H7 (cell line): ENCODE results near the gene IFITM10. TPM values are rescaled to one million over a fixed set of nuclear protein-coding genes. Genes with fewer than 3 reads are reported as not detected.
"Not testable (repeated sequence)": the region's sequence is repeated elsewhere in the genome, so short reads cannot be mapped to it uniquely, and the experiment has no call there.

ENCODE experiments used
- DNase-seq: peaks from one replicate; pipeline ENCODE4 v3.0.0; 2012
- H3K27me3 ChIP-seq: 2 replicates; pipeline ENCODE4 v1.6.0; 2011; ENCODE audit warnings: mild to moderate bottlenecking, low read length; ENCODE audit not compliant: control insufficient read depth, insufficient read depth
- H3K36me3 ChIP-seq: replicated peaks from 2 replicates; pipeline ENCODE4 v1.5.1; 2011; ENCODE audit warnings: low read length; ENCODE audit not compliant: control insufficient read depth, insufficient read depth
- H3K4me3 ChIP-seq: 2 replicates; pipeline ENCODE4 v1.5.1; 2011; ENCODE audit warnings: low read depth, mild to moderate bottlenecking, control low read depth, low read length, moderate library complexity; ENCODE audit not compliant: insufficient read depth
- total RNA-seq: library from RNA; depleted of rRNA; stranded (reverse); fragments of >200 nt; shearing (Covaris generic); gene quantifications from 2 replicates; pipeline ENCODE4 v1.2.3, GENCODE V29; 2014

IFITM10 gene
- total RNA-seq, 1 experiment from 2014 or later: 0.42 TPM

DNA sequence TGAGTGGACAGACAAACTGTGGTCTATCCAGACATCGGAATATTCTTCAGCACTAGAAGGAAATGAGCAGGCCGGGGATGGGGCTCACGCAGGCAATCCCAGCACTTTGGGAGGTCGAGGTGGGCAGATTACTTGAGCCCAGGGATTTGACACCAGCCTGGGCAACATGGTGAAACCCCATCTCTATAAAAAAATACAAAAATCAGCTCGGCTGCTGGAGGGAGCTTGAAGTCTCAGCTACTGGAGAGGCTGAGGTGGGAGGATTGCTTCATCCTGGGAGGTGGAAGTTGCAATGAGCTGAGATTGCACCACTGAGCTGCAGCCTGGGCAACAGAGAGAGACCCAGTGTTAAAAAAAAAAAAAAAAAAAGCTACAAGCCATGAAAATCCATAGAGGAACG is 21.3 kb upstream of the IFITM10 start:
- no peaks in the 10 kb centered on the region; the same call in 1 of the 2 replicates for H3K27me3 ChIP-seq
- H3K4me3 ChIP-seq: no peak overlapping the region
- H3K36me3 ChIP-seq: no peaks in the 10 kb centered on the region
- no peak for DNase-seq

DNA sequence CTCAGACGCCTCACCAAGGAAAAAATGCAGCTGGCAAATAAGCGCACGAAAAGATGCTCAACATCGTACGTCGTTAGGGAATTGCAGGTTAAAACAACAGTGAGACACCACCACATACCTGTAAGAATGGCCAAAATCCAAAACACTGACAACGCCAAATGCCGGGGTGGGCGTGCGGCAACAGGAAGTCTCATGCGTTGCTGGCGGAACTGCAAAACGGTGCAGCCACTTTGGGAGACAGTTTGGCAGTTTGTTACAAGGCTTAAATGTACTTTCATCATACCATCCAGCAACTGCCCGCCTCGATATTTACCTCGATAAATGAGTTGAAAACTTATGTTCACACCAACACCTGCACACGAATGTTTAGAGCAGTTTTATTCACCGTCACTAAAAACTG is 20.9 kb upstream of the IFITM10 start:
- DNase-seq: no peak
- Histone ChIP-seq H3K27me3 (no peaks in the 10 kb centered on the region), H3K4me3 (no peak overlapping the region), H3K36me3 (no peaks in the 10 kb centered on the region)

DNA sequence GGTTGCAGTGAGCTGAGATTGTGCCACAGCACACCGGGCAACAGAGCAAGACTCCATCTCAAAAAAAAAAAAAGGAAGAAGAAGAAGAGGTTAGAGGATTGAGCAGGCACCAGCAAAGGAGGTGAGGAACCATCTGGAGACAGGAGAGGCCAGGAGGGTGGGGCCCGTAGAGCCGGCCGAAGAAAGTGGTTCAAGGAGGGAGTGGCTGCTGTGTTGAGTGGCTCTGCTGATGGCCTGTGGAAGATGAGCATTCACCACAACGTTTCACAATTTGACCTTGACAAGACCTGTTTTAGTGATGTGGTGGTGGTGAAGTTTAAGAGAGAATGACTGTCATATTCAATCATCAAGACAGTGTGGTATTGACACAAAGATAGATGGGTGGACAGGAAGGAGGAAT is 20.1 kb upstream of the IFITM10 start:
- no peaks in the 10 kb centered on the region for H3K27me3 ChIP-seq
- no peak overlapping the region for H3K4me3 ChIP-seq
- no peaks in the 10 kb centered on the region for H3K36me3 ChIP-seq
- DNase-seq: no peak

DNA sequence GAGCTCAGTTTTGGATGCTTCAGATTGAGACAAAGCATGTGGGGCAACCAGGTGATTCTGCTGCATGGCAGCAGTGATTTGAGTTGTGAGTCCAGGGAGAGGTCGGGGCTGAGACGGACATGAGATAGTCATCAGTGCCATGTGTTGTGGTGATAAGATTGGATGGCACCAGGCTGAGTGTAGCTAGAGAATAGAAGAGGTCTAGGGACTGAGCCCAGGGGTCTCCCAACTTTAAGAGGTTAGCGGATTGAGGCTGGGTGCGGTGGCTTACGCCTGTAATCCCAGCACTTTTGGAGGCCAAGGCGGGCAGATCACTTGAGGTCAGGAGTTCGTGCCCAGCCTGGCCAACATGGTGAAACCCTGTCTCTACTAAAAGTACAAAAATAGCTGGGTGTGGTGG is 19.7 kb upstream of the IFITM10 start:
- DNase-seq: no peak
- Histone ChIP-seq H3K36me3 (no peaks in the 10 kb centered on the region), H3K4me3 (no peak overlapping the region), H3K27me3 (no peaks in the 10 kb centered on the region)

DNA sequence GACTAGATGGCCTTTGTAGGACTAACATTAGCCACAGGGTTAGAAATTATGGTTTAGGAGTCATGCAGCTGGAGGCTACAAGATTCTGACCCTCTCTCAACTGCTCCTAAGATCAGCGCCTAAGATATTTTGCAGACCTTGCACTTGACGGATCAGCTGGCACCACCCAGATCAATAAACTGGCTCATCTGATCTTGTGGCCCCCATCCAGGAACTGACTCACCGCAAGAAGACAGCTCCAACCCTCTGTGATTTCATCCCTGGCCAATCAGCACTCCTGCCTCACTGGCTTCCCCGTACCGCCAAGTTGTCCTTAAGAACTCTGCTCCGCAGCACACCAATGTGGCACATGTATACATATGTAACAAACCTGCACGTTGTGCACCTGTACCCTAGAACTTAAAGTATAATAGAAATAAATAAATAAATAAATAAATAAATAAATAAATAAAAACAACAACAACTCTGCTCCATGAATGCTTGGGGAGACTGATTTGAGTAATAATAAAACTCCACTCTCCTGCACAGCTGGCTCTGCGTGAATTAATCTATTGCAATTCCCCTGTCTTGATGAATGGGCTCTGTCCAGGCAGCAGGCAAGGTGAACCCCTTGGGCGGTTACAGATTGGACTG is 19.0 kb upstream of the IFITM10 start:
- not testable (repeated sequence) for H3K27me3 ChIP-seq, DNase-seq, H3K4me3 ChIP-seq, H3K36me3 ChIP-seq

DNA sequence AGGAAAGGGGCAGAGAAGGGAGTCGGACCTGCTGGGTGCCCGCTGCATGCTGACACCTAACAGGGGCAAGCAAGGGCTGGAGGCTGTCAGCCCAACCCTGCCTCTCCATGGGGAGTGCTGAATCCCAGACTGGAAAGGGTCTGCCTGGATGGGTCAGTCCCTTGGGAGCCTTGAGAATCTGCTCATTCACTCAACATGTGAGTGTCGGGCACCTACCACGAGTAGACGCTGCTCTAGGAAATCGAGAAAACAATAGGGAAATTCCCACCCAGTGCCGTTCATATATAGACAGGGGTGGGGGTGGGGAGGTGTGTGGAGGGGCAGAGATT is 17.7 kb upstream of the IFITM10 start:
- Histone ChIP-seq H3K36me3 (no peaks in the 10 kb centered on the region), H3K27me3 (0 out of 2 replicates have a peak, but pooled peaks cover 2% of the 10 kb centered on the region), H3K4me3 (no peak overlapping the region)
- no peak for DNase-seq

DNA sequence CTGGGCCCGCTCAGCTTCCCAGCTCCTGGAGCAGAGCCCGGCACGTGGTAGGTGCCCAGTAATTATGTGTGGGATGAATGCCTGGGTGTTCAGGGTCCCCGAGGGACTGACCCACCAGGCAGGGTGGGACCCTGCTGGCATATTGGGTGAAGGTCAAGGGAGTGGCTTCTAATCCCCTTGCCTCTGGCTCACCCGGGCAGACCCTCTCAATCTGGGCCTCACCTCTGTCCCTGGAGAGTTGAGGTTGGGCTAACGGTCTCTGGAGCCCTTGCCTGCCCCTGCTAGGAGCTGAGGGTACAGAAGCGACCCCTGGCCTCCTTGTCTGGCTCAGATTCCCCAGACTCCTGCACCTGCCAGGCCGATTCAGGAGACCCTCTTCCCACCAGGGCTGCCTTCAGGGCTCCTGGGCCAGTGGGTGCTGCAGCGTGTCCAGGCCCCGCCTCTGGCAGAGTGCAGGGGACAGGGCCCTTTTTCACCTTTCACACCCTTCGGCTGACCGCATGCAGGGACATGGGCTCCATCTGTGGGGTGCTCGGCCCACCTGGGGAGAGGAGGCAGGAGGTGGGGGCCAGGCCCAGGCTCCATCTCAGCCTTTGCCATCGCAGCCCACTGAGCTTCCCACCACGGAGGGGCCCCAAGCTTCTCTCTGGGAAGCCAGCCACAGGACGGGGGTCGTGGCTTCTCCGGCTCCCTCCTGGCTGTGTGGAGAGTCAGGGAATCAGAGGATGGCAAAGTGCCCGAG is 17.2 kb upstream of the IFITM10 start:
- Histone ChIP-seq H3K36me3 (no peaks in the 10 kb centered on the region), H3K27me3 (0 out of 2 replicates have a peak, but pooled peaks cover 2% of the 10 kb centered on the region), H3K4me3 (no peak overlapping the region)
- DNase-seq: peak; percentile 32

DNA sequence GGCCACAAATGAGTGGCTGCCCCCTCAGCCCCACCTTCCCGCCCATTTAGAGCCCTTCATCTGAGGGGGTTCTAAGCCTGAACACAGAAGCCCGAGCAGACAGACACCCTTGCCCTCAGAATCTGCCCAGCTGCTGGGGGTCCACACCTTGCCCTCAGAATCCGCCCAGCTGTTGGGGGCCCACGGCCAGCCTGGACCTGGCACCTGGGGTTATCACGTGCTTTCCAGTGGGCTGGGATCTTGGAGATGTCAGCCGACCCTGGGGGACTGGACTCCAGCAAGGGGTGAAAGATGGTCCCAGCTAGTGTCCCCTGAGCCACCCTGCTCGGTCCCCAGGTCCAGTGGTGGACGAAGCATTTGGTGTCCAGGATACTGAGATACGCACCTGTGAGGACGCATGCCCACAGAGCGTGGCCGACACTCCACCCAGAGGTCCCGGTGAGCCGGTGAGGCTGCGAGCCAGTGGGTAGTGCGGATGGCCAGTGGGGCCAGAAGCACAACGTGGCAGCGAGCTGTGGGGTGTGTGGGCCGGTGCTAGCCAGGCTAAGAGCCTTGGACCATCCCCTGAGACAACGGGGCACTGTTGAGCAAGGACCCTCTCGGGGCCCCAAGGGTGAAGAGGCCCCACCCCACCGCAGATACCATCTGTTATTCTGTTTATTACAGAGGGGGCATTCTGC is 16.5 kb upstream of the IFITM10 start:
- H3K4me3 ChIP-seq: no peak overlapping the region
- DNase-seq: peak; percentile 38
- 0 out of 2 replicates have a peak, but pooled peaks cover 2% of the 10 kb centered on the region for H3K27me3 ChIP-seq
- H3K36me3 ChIP-seq: no peaks in the 10 kb centered on the region

DNA sequence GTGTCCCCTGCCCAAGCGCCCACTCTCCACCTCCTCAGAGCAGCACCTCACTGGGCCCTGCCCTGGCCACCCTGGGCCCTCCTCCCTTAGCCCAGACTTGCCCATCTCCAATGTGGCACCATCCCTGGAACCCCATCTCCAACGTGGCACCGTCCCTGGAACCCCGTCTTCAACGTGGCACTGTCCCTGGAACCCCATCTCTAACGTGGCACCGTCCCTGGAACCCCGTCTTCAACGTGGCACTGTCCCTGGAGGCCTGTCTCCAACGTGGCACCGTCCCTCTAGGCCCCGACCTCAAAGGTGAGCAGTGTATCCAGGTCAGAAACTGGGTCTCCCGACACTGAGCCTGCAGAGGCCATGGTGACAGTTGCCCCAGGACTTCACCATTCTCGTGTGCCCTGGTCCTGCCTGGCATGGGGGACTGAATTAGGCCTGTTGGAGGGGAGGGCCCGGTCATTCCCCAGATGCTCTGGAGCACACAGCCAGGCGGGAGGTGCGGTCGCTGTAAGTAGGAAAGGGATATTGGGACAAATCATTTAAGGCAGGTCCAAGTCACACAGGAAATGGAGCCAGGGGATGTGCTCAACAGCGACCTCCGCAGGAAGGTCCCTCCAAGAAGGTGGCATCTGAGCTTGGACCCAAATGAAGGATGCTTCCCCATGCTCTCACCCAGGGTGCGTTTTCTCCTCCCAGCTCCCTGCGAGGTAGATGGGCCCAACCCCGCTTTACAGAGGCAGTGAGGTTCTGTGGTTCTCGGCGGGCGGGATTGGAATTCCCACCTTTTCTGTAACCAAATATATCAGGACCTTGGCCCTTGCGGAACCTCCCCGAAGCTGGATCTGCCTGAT is 15.7 kb upstream of the IFITM10 start:
- H3K4me3 ChIP-seq: no peak overlapping the region
- H3K36me3 ChIP-seq: no peaks in the 10 kb centered on the region; the same call in 1 of the 2 replicates
- 0 out of 2 replicates have a peak, but pooled peaks cover 2% of the 10 kb centered on the region for H3K27me3 ChIP-seq
- peak; percentile 83 for DNase-seq

DNA sequence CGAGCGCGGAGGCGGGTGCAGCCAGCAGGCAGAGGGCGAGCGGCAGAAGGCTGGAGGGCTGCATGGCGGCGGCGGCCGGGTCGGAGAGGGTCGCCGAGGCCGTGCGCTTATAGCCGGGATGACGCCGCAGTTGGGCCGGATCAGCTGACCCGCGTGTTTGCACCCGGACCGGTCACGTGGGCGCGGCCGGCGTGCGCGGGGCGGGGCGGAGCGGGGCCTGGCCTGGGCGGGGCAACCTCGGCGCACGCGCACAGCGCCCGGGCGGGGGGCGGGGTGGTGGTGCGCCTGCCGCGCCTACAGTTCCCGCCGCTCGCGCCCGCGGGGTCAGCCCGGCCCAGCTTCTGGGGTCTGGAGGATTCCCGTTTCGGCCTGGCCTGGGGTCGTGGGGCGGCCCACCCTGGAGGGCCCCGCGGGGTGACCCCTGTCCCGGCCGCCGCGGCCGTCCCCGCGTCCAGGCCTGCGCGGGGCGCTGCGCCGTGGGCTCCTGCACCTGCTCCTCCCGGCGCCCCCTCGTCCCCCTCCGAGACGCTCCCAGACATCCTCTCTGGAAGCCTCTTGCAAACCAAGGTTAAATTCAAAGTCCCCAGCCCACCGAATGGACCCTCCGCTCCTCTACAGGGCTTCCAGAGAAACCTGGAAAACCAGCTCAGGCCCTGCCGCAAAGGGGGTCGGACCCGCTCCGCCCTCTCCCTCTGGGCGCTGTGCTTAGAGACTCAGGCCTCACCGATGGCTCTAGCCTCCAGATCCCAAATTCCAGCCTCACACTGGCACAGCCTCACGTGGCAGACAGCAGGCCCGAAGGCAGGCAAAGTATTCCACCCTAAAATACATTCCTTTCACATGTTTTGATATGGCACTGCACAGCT is 13.6 kb upstream of the IFITM10 start, which contains the start of gene CTSD:
Gene CTSD (minus strand): TSS at position 132 of the 866 bp plus-strand sequence. CDS start 68 bp downstream, at position 64.
- peak; percentile 100 for DNase-seq
- Histone ChIP-seq H3K4me3 (peak within 1 kb of the TSS; percentile 76), H3K36me3 (no peaks in the 10 kb centered on the region; the same call in 1 of the 2 replicates), H3K27me3 (0 out of 2 replicates have a peak, but pooled peaks cover 2% of the 10 kb centered on the region)

DNA sequence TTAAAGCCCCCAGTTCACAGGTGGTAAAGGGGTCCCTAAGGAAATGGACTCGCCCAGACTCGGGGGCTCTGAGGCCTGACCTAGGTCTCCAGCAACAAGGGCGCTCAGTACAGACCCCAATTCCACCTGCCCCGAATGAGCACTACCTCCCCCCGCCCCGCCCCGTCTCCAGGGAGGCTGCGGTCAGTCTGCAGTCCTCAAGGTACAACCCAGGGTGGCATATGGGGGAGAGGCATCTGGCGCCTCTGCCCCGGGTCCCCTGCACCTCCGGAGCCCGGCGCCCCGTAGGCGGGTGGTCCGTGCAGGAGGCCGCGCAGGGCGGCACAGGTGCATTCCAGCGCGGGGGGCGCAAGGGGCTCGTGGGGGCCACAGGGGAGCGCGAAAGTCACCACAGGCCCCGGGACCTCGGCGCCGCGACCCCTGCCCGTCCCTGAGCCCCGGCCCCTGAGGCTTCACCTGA is 13.0 kb upstream of the IFITM10 start:
- H3K27me3 ChIP-seq: 0 out of 2 replicates have a peak, but pooled peaks cover 2% of the 10 kb centered on the region
- peak; percentile 82 for DNase-seq
- peak overlapping the region; percentile 76 for H3K4me3 ChIP-seq
- no peaks in the 10 kb centered on the region; the same call in 1 of the 2 replicates for H3K36me3 ChIP-seq

DNA sequence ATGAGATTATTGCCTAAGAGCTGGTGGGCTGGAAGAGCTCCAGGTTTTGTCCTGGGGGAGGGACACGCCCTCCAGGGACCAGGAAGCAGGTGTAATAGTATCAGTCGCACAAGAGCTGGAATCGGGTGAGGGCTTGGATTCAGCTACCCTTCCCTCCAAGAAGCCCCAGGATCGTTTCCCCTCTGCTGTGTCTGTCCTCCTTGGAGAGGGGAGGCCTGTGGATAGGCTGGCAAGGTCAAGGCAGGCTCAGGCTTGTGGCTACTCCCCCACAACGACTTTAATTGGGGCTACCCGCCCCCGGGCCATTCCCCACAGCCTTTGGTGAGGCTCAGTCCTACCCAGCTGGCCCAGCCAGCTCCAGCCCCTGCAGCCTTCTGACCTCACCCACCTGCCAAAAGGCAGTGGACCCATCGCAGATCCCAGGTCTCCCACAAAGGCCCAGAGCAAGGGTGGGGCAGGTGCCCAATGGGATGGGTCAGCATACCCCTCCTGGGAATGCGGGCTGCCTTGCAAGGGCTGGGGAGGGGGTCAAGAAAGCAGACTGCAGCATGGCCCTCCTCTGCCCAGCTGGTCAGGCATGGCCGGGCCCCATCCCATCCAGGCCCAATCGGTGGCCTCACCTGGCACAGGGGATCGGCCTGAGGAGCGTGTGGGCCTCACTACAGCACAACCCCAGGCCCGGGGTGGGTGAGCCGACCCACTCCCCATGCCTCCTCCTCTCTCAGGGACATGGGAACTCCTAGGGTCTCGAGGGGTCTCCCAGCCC is 12.3 kb upstream of the IFITM10 start:
- H3K36me3 ChIP-seq: no peaks in the 10 kb centered on the region; the same call in 1 of the 2 replicates
- no peak for DNase-seq
- peak overlapping the region; percentile 76 for H3K4me3 ChIP-seq
- H3K27me3 ChIP-seq: 0 out of 2 replicates have a peak, but pooled peaks cover 2% of the 10 kb centered on the region
